Neural cell (in vitro differentiated cells): ENCODE data around the gene LEMD2.

Experiments
- EP300 ChIP-seq: fragments of 450-650 bp; conservative IDR thresholded peaks from 2 replicates; pipeline ENCODE4 v1.6.1; 2014; ENCODE audit warnings: antibody characterized with exemption, mild to moderate bottlenecking, moderate library complexity; ENCODE audit not compliant: poor library complexity, severe bottlenecking
- MXI1 ChIP-seq: fragments of 450-650 bp; conservative IDR thresholded peaks from 2 replicates; pipeline ENCODE4 v1.6.1; 2014; ENCODE audit warnings: antibody characterized with exemption, mild to moderate bottlenecking; ENCODE audit not compliant: poor library complexity, severe bottlenecking
- POLR2AphosphoS5 ChIP-seq: IDR thresholded peaks from 2 replicates; pipeline ENCODE4 v1.6.1; 2012
- TAF1 ChIP-seq: IDR thresholded peaks from 2 replicates; pipeline ENCODE4 v1.6.1; 2012; ENCODE audit warnings: low read depth
- TF ChIP-seq, protein P1 (sequence below): fragments of 450-650 bp; IDR thresholded peaks from 2 replicates; pipeline ENCODE4 v1.5.1; 2014; ENCODE audit warnings: antibody characterized with exemption, mild to moderate bottlenecking, moderate library complexity; ENCODE audit not compliant: poor library complexity, severe bottlenecking
- TF ChIP-seq, protein P2 (sequence below): IDR thresholded peaks from 2 replicates; pipeline ENCODE4 v1.6.1; 2012; ENCODE audit warnings: borderline replicate concordance

DNA sequence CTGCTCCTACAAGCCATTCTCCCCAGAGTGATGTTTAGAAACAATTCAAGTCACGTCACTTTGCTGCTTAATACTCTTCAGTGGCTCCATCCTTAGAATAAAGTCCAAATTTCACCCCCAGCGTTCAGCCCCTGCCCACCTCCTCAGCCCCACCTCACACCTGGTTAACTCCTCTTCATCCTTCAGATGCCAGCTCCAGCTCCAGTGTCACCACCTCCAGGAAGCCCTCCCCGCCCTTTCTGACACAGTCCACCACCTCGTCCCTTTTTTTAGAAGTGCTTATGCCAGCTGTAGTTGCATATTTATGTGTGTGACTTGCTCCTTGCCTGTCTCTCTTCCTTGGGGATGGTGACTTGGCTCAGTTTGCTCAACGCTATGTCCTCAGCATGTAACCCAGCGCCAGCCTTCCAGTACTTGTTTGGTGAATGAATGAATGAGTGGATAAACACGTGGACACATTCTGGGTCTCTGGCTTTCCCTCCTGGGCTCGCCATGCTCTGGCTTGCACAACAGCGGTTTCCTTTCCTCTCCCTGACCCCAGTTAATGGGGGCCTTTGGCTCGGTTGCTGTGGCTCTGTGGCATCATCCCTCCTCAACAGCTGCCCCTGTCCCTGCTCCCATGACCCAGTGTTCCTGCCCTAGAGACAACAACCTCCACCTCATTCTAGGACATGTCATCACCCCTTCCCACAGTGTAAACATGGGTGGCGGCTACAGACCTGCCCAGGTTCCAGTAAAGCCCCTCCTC is 38.5 kb downstream of the LEMD2 start:
- TF ChIP-seq, protein P1, sequence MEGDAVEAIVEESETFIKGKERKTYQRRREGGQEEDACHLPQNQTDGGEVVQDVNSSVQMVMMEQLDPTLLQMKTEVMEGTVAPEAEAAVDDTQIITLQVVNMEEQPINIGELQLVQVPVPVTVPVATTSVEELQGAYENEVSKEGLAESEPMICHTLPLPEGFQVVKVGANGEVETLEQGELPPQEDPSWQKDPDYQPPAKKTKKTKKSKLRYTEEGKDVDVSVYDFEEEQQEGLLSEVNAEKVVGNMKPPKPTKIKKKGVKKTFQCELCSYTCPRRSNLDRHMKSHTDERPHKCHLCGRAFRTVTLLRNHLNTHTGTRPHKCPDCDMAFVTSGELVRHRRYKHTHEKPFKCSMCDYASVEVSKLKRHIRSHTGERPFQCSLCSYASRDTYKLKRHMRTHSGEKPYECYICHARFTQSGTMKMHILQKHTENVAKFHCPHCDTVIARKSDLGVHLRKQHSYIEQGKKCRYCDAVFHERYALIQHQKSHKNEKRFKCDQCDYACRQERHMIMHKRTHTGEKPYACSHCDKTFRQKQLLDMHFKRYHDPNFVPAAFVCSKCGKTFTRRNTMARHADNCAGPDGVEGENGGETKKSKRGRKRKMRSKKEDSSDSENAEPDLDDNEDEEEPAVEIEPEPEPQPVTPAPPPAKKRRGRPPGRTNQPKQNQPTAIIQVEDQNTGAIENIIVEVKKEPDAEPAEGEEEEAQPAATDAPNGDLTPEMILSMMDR = no peak
- TF ChIP-seq MXI1 (no peak), POLR2AphosphoS5 (no peak), EP300 (no peak), TAF1 (no peak)
- TF ChIP-seq, protein P2, sequence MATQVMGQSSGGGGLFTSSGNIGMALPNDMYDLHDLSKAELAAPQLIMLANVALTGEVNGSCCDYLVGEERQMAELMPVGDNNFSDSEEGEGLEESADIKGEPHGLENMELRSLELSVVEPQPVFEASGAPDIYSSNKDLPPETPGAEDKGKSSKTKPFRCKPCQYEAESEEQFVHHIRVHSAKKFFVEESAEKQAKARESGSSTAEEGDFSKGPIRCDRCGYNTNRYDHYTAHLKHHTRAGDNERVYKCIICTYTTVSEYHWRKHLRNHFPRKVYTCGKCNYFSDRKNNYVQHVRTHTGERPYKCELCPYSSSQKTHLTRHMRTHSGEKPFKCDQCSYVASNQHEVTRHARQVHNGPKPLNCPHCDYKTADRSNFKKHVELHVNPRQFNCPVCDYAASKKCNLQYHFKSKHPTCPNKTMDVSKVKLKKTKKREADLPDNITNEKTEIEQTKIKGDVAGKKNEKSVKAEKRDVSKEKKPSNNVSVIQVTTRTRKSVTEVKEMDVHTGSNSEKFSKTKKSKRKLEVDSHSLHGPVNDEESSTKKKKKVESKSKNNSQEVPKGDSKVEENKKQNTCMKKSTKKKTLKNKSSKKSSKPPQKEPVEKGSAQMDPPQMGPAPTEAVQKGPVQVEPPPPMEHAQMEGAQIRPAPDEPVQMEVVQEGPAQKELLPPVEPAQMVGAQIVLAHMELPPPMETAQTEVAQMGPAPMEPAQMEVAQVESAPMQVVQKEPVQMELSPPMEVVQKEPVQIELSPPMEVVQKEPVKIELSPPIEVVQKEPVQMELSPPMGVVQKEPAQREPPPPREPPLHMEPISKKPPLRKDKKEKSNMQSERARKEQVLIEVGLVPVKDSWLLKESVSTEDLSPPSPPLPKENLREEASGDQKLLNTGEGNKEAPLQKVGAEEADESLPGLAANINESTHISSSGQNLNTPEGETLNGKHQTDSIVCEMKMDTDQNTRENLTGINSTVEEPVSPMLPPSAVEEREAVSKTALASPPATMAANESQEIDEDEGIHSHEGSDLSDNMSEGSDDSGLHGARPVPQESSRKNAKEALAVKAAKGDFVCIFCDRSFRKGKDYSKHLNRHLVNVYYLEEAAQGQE = no peak
